ENCODE data around the gene TBXA2R.

DNA sequence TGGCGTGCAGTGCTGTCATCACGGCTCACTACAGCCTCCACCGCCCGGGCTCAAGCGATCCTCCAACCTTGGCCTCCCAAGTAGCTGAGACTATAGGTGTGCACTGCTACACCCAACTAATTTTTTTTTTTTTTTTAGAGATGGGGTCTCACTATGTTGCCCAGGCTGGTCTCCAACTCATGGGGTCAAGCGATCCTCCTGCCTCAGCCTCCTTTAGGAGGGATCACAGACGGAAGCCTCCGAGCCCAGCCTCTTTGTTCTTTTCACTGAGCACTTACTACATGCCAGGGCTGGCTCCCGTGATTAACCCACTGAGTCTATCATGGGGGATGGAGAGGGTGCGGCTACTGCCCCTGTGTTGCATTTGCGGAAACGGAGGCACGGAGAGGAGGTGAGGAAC, 32.8 kb upstream of the TBXA2R start:
- TF ChIP-seq, protein P1, sequence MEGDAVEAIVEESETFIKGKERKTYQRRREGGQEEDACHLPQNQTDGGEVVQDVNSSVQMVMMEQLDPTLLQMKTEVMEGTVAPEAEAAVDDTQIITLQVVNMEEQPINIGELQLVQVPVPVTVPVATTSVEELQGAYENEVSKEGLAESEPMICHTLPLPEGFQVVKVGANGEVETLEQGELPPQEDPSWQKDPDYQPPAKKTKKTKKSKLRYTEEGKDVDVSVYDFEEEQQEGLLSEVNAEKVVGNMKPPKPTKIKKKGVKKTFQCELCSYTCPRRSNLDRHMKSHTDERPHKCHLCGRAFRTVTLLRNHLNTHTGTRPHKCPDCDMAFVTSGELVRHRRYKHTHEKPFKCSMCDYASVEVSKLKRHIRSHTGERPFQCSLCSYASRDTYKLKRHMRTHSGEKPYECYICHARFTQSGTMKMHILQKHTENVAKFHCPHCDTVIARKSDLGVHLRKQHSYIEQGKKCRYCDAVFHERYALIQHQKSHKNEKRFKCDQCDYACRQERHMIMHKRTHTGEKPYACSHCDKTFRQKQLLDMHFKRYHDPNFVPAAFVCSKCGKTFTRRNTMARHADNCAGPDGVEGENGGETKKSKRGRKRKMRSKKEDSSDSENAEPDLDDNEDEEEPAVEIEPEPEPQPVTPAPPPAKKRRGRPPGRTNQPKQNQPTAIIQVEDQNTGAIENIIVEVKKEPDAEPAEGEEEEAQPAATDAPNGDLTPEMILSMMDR (IDR thresholded peaks at IDR 0.05; ENCODE audit: insufficient read depth, low read length, poor library complexity, severe bottlenecking): no peak
- TF ChIP-seq EZH2phosphoT487 (conservative IDR thresholded peaks at IDR 0.05; ENCODE audit: low read length): no peak

Data from SU-DHL-6 (cell line).